Esophagus muscularis mucosa (tissue), 4 donors: Measurements from ENCODE around the gene SH2D3A. TPM values are rescaled to one million over a fixed set of nuclear protein-coding genes. Genes with fewer than 3 reads are reported as not detected.

Experiments used
- DNase-seq: peaks from one replicate; pipeline ENCODE4 v3.0.0-alpha.2; 2017; ENCODE audit errors: extremely low spot score
- H3K27ac ChIP-seq, 4 donors: fragments of 200-600 bp; sonication (generic); replicated peaks in 1 of 4; 1 replicate in 3 of 4; 2 replicates in 1 of 4; pipeline ENCODE4 v1.5.1; 2016 to 2019; ENCODE audit warnings: mild to moderate bottlenecking in 1 of 4
- H3K27me3 ChIP-seq, 4 donors: fragments of 200-600 bp; sonication (generic); one replicate each; pipeline versions ENCODE4 v1.5.1 to v1.6.0; 2016 to 2019
- H3K36me3 ChIP-seq, 4 donors: fragments of 200-600 bp; sonication (generic); one replicate each; pipeline ENCODE4 v1.5.1; 2016 to 2019
- H3K4me1 ChIP-seq, 4 donors: fragments of 200-600 bp; sonication (generic); one replicate each; pipeline ENCODE4 v1.5.1; 2016 to 2019
- H3K4me3 ChIP-seq, 4 donors: fragments of 200-600 bp; sonication (generic); 1 replicate in 2 of 4; 2 replicates in 2 of 4; pipeline ENCODE4 v1.5.1; 2016 to 2019; ENCODE audit warnings: mild to moderate bottlenecking in 4 of 4, moderate library complexity in 1 of 4
- H3K9me3 ChIP-seq, 4 donors: fragments of 200-600 bp; sonication (generic); 1 replicate in 3 of 4; 2 replicates in 1 of 4; pipeline ENCODE4 v1.5.1; 2016 to 2019
- CTCF ChIP-seq, 3 experiments: fragments of 200-600 bp in 2 of 3; fragments of 450-650 bp in 1 of 3; sonication (generic) in 2 of 3; IDR thresholded peaks; one replicate each; pipeline ENCODE4 v1.5.1; 2017 to 2019; ENCODE audit warnings: antibody characterized with exemption in 3 of 3, mild to moderate bottlenecking in 2 of 3, moderate library complexity in 1 of 3
- EP300 ChIP-seq: sonication (generic); formaldehyde crosslinking; IDR thresholded peaks from one replicate; pipeline ENCODE4 v1.6.1; 2017; ENCODE audit warnings: antibody characterized with exemption
- POLR2A ChIP-seq: fragments of 450-650 bp; IDR thresholded peaks from one replicate; pipeline ENCODE4 v1.6.1; 2017; ENCODE audit warnings: antibody characterized with exemption, moderate library complexity, mild to moderate bottlenecking, low read depth
- POLR2AphosphoS5 ChIP-seq, 2 donors: sonication (generic); formaldehyde crosslinking; IDR thresholded peaks; one replicate each; pipeline ENCODE4 v1.6.1; 2017; ENCODE audit warnings: antibody characterized with exemption in 2 of 2
- WGBS: methylation state at CpG from one replicate; pipeline ENCODE4 v1.1.5; 2018; 5-methylcytosine and 5-hydroxymethylcytosine counted together
- intact Hi-C: fragments of 100-400 bp; cut with DNase I; formaldehyde crosslinking; loops from one replicate; pipeline ENCODE4 v1.15.1; 2023
- total RNA-seq, 4 donors: library from RNA; depleted of rRNA; stranded (reverse); fragments of >200 nt; gene quantifications; one replicate each; pipeline versions ENCODE4 v1.1.0 to v1.2.1, GENCODE V29; 2016

The SH2D3A gene
- total RNA-seq, 4 donors from 2014 or later = 0.33 to 0.34 TPM; not detected in 2

GRCh38 chr19:6791237-6791636 lies 24.0 kb upstream of the SH2D3A start:
- WGBS = 75% methylated on average over 6 of the region's 6 CpGs
- TF ChIP-seq POLR2A (no peak), EP300 (no peak), POLR2AphosphoS5 (IDR thresholded peaks at IDR 0.05) (no peak), CTCF (IDR thresholded peaks at IDR 0.05) (no peak)
- no peaks in the 10 kb centered on the region for H3K4me1 ChIP-seq
- no peaks in the 10 kb centered on the region for H3K36me3 ChIP-seq
- no peak for DNase-seq
- H3K27me3 ChIP-seq = peaks cover 0 to 26% (median 2%) of the 10 kb centered on the region in 4 donors
- intact Hi-C loops = no loop called here
- no peak overlapping the region for H3K4me3 ChIP-seq
- H3K27ac ChIP-seq = no peak overlapping the region
- peaks cover 0 to 11% (median 7%) of the 10 kb centered on the region in 4 donors for H3K9me3 ChIP-seq

GRCh38 chr19:6790194-6791128 lies 23.2 kb upstream of the SH2D3A start:
- H3K4me3 ChIP-seq = no peak overlapping the region
- H3K36me3 ChIP-seq = no peaks in the 10 kb centered on the region
- H3K27ac ChIP-seq = no peak overlapping the region
- 56% methylated on average over 5 of the region's 5 CpGs for WGBS
- DNase-seq = no peak
- peaks cover 0 to 11% (median 7%) of the 10 kb centered on the region in 4 donors for H3K9me3 ChIP-seq
- H3K4me1 ChIP-seq = no peaks in the 10 kb centered on the region
- intact Hi-C loops = no loop called here
- TF ChIP-seq CTCF (IDR thresholded peaks at IDR 0.05) (no peak), POLR2AphosphoS5 (IDR thresholded peaks at IDR 0.05) (no peak), POLR2A (no peak), EP300 (no peak)
- H3K27me3 ChIP-seq = peaks cover 0 to 19% (median 2%) of the 10 kb centered on the region in 4 donors

- WGBS = 64% methylated on average over 4 of the region's 4 CpGs
Measured at GRCh38 chr19:6788896-6789295, 21.7 kb upstream of the SH2D3A start.

GRCh38 chr19:6787393-6787792 lies 20.2 kb upstream of the SH2D3A start:
- 90% methylated on average over 4 of the region's 4 CpGs for WGBS

More at GRCh38 chr19:6788896-6789295, 21.7 kb upstream of the SH2D3A start:
- Histone ChIP-seq H3K4me1 (no peaks in the 10 kb centered on the region), H3K36me3 (no peaks in the 10 kb centered on the region), H3K27me3 (peaks cover 0 to 19% (median 2%) of the 10 kb centered on the region in 4 donors), H3K4me3 (no peak overlapping the region), H3K9me3 (no peaks in the 10 kb centered on the region), H3K27ac (no peak overlapping the region)
- TF ChIP-seq POLR2A (no peak), CTCF (IDR thresholded peaks at IDR 0.05) (no peak), EP300 (no peak), POLR2AphosphoS5 (IDR thresholded peaks at IDR 0.05) (no peak)
- DNase-seq = no peak
- intact Hi-C loops = no loop called here

More at GRCh38 chr19:6787393-6787792, 20.2 kb upstream of the SH2D3A start:
- Histone ChIP-seq H3K4me3 (no peak overlapping the region), H3K27me3 (peaks cover 0 to 16% (median 0%) of the 10 kb centered on the region in 4 donors), H3K27ac (no peak overlapping the region), H3K36me3 (no peaks in the 10 kb centered on the region), H3K9me3 (no peaks in the 10 kb centered on the region), H3K4me1 (no peaks in the 10 kb centered on the region)
- no peak for TF ChIP-seq CTCF (IDR thresholded peaks at IDR 0.05)
- no peak for TF ChIP-seq POLR2A
- no peak for TF ChIP-seq POLR2AphosphoS5 (IDR thresholded peaks at IDR 0.05)
- no peak for TF ChIP-seq EP300
- DNase-seq = no peak
- intact Hi-C loops = no loop called here
